Activated naive CD4-positive, alpha-beta T cell treated with anti-CD3 and anti-CD28 coated beads, Interleukin-2, amount 10 ng/mL, durations not matched to agents 7 days and 5 days (primary cell): ENCODE data around the gene KRT6B.

ENCODE experiments used
- CTCF ChIA-PET: fragments of 350-600 bp; sonication (Branson Sonifier 250); formaldehyde crosslinking; loops from one replicate; lab custom pipeline; 2021; ENCODE audit warnings: antibody characterized with exemption; lab: Charles Lee
- DNase-seq: peaks from one replicate; pipeline ENCODE4 v3.0.0-alpha.2; 2020
- H3K27ac Mint-ChIP-seq: one replicate; pipeline ENCODE4 v1.8.0; 2021; ENCODE audit warnings: mild to moderate bottlenecking, moderate library complexity, mixed read lengths
- H3K27me3 Mint-ChIP-seq: one replicate; pipeline ENCODE4 v1.8.0; 2021; ENCODE audit warnings: mild to moderate bottlenecking, mixed read lengths
- H3K36me3 Mint-ChIP-seq: one replicate; pipeline ENCODE4 v1.8.0; 2021; ENCODE audit warnings: mixed read lengths
- H3K4me1 Mint-ChIP-seq: one replicate; pipeline ENCODE4 v1.8.0; 2021; ENCODE audit warnings: mixed read lengths
- H3K4me3 Mint-ChIP-seq: one replicate; pipeline ENCODE4 v1.8.0; 2021; ENCODE audit warnings: mild to moderate bottlenecking, moderate library complexity, mixed read lengths
- H3K9me3 Mint-ChIP-seq: one replicate; pipeline ENCODE4 v1.8.0; 2021; ENCODE audit warnings: mixed read lengths

KRT6B gene

GRCh38 chr12:52436000-52436827, 15.7 kb downstream of the KRT6B start:
- Mint-ChIP-seq H3K9me3 (no peaks in the 10 kb centered on the region), H3K4me1 (no peaks in the 10 kb centered on the region), H3K4me3 (no peak overlapping the region), H3K27ac (no peak overlapping the region), H3K27me3 (peaks cover 30% of the 10 kb centered on the region), H3K36me3 (no peaks in the 10 kb centered on the region)
- no peak for DNase-seq
- CTCF ChIA-PET: no interaction called here

- DNase-seq: no peak
- CTCF ChIA-PET: no interaction called here
- Mint-ChIP-seq H3K4me1 (no peaks in the 10 kb centered on the region), H3K4me3 (no peak overlapping the region), H3K27ac (no peak overlapping the region), H3K36me3 (no peaks in the 10 kb centered on the region), H3K9me3 (no peaks in the 10 kb centered on the region), H3K27me3 (peaks cover 26% of the 10 kb centered on the region)
These were observed 16.3 kb downstream of the KRT6B start for GRCh38 chr12:52435659-52435999.

GRCh38 chr12:52434760-52435530, 17.0 kb downstream of the KRT6B start:
- CTCF ChIA-PET: interaction anchor here (0.6 kb wide), 1 partner anchor 82 kb away, joined by 3 read pairs; no protein-coding TSS in a partner anchor
- no peak overlapping the region for H3K27ac Mint-ChIP-seq
- DNase-seq: no peak
- no peak overlapping the region for H3K4me3 Mint-ChIP-seq
- H3K4me1 Mint-ChIP-seq: no peaks in the 10 kb centered on the region
- H3K9me3 Mint-ChIP-seq: no peaks in the 10 kb centered on the region
- peaks cover 28% of the 10 kb centered on the region for H3K27me3 Mint-ChIP-seq
- H3K36me3 Mint-ChIP-seq: no peaks in the 10 kb centered on the region

- no peaks in the 10 kb centered on the region for H3K36me3 Mint-ChIP-seq
- CTCF ChIA-PET: interaction anchor here (0.6 kb wide), 1 partner anchor 81 kb away, joined by 3 read pairs; no protein-coding TSS in a partner anchor
- DNase-seq: no peak
- no peak within 1 kb of the TSS for H3K27ac Mint-ChIP-seq
- H3K27me3 Mint-ChIP-seq: peaks cover 30% of the 10 kb centered on the region
- H3K4me3 Mint-ChIP-seq: no peak within 1 kb of the TSS
- H3K9me3 Mint-ChIP-seq: no peaks in the 10 kb centered on the region
- no peaks in the 10 kb centered on the region for H3K4me1 Mint-ChIP-seq
These were observed 17.7 kb downstream of the KRT6B start, which contains the start of gene KRT75 for GRCh38 chr12:52434081-52434733. TSS of gene KRT75 (minus strand) at chr12:52434371. CDS start at chr12:52434304, 67 bp downstream.

GRCh38 chr12:52433501-52434080, 18.4 kb downstream of the KRT6B start:
- peaks cover 36% of the 10 kb centered on the region for H3K27me3 Mint-ChIP-seq
- H3K9me3 Mint-ChIP-seq: no peaks in the 10 kb centered on the region
- CTCF ChIA-PET: no interaction called here
- no peaks in the 10 kb centered on the region for H3K36me3 Mint-ChIP-seq
- DNase-seq: no peak
- H3K4me3 Mint-ChIP-seq: no peak overlapping the region
- H3K27ac Mint-ChIP-seq: no peak overlapping the region
- no peaks in the 10 kb centered on the region for H3K4me1 Mint-ChIP-seq

- Mint-ChIP-seq H3K27me3 (peaks cover 42% of the 10 kb centered on the region), H3K4me1 (no peaks in the 10 kb centered on the region), H3K27ac (no peak overlapping the region), H3K36me3 (no peaks in the 10 kb centered on the region), H3K9me3 (no peaks in the 10 kb centered on the region), H3K4me3 (no peak overlapping the region)
- DNase-seq: no peak
- CTCF ChIA-PET: no interaction called here
These were observed 19.3 kb downstream of the KRT6B start for GRCh38 chr12:52432559-52433207.

- Mint-ChIP-seq H3K27ac (no peak overlapping the region), H3K4me1 (no peaks in the 10 kb centered on the region), H3K36me3 (no peaks in the 10 kb centered on the region), H3K4me3 (no peak overlapping the region), H3K27me3 (peaks cover 41% of the 10 kb centered on the region), H3K9me3 (no peaks in the 10 kb centered on the region)
- CTCF ChIA-PET: interaction anchor here (1.9 kb wide), 1 partner anchor 451 kb away, joined by 8 read pairs; no protein-coding TSS in a partner anchor
- no peak for DNase-seq
These were observed 23.8 kb downstream of the KRT6B start for GRCh38 chr12:52428121-52428520.

GRCh38 chr12:52427083-52427482, 24.9 kb downstream of the KRT6B start:
- Mint-ChIP-seq H3K36me3 (no peaks in the 10 kb centered on the region), H3K4me1 (no peaks in the 10 kb centered on the region), H3K27me3 (peaks cover 39% of the 10 kb centered on the region), H3K4me3 (no peak overlapping the region), H3K27ac (no peak overlapping the region), H3K9me3 (no peaks in the 10 kb centered on the region)
- DNase-seq: no peak
- CTCF ChIA-PET: interaction anchor here (0.9 to 1.9 kb wide), 2 partner anchors 62 to 452 kb away, joined by 3 to 8 read pairs; no protein-coding TSS in a partner anchor

GRCh38 chr12:52426034-52426433, 25.9 kb downstream of the KRT6B start:
- Mint-ChIP-seq H3K9me3 (no peaks in the 10 kb centered on the region), H3K4me1 (no peaks in the 10 kb centered on the region), H3K36me3 (no peaks in the 10 kb centered on the region), H3K27me3 (peaks cover 49% of the 10 kb centered on the region), H3K4me3 (no peak overlapping the region), H3K27ac (no peak overlapping the region)
- DNase-seq: no peak
- CTCF ChIA-PET: interaction anchor here (0.6 to 1.5 kb wide), 2 partner anchors 158 to 301 kb away, joined by 4 read pairs; no protein-coding TSS in a partner anchor

- Mint-ChIP-seq H3K9me3 (no peaks in the 10 kb centered on the region), H3K4me3 (no peak overlapping the region), H3K36me3 (no peaks in the 10 kb centered on the region), H3K27ac (no peak overlapping the region), H3K4me1 (no peaks in the 10 kb centered on the region), H3K27me3 (peaks cover 45% of the 10 kb centered on the region)
- no peak for DNase-seq
- CTCF ChIA-PET: interaction anchor here (0.6 to 1.5 kb wide), 2 partner anchors 158 to 302 kb away, joined by 4 read pairs; no protein-coding TSS in a partner anchor
These were observed 26.5 kb downstream of the KRT6B start for GRCh38 chr12:52425466-52425865.

- Mint-ChIP-seq H3K27ac (no peak overlapping the region), H3K9me3 (no peaks in the 10 kb centered on the region), H3K4me3 (no peak overlapping the region), H3K27me3 (peaks cover 31% of the 10 kb centered on the region), H3K36me3 (no peaks in the 10 kb centered on the region), H3K4me1 (no peaks in the 10 kb centered on the region)
- CTCF ChIA-PET: no interaction called here
- DNase-seq: no peak
These were observed 28.1 kb downstream of the KRT6B start for GRCh38 chr12:52423661-52424500.

GRCh38 chr12:52423035-52423434, 28.9 kb downstream of the KRT6B start:
- Mint-ChIP-seq H3K36me3 (no peaks in the 10 kb centered on the region), H3K4me1 (no peaks in the 10 kb centered on the region), H3K4me3 (no peak overlapping the region), H3K27ac (no peak overlapping the region), H3K9me3 (no peaks in the 10 kb centered on the region), H3K27me3 (peaks cover 23% of the 10 kb centered on the region)
- CTCF ChIA-PET: no interaction called here
- no peak for DNase-seq

- Mint-ChIP-seq H3K4me3 (no peak overlapping the region), H3K36me3 (no peaks in the 10 kb centered on the region), H3K9me3 (no peaks in the 10 kb centered on the region), H3K27ac (no peak overlapping the region), H3K27me3 (peaks cover 24% of the 10 kb centered on the region), H3K4me1 (no peaks in the 10 kb centered on the region)
- CTCF ChIA-PET: no interaction called here
- DNase-seq: no peak
These were observed 32.3 kb downstream of the KRT6B start for GRCh38 chr12:52419656-52420055.
